Duodenal mucosa (tissue), 2 donors: ENCODE data around the gene RXYLT1.

Experiments
- H3K27ac ChIP-seq: one replicate; pipeline ENCODE4 v1.7.0; 2013; ENCODE audit warnings: low read depth, low read length
- H3K27me3 ChIP-seq, 2 donors: one replicate each; pipeline ENCODE4 v1.7.0; 2013; ENCODE audit warnings: low read length in 2 of 2, control low read depth in 1 of 2; ENCODE audit not compliant: insufficient read depth in 2 of 2, control insufficient read depth in 1 of 2
- H3K36me3 ChIP-seq, 2 donors: one replicate each; pipeline ENCODE4 v1.7.0; 2013; ENCODE audit warnings: low read length in 2 of 2, control low read depth in 1 of 2; ENCODE audit not compliant: insufficient read depth in 2 of 2, control insufficient read depth in 1 of 2
- H3K4me1 ChIP-seq, 2 donors: one replicate each; pipeline ENCODE4 v1.7.0; 2013; ENCODE audit warnings: low read length in 2 of 2, control low read depth in 1 of 2; ENCODE audit not compliant: insufficient read depth in 2 of 2, control insufficient read depth in 1 of 2
- H3K4me3 ChIP-seq, 2 donors: one replicate each; pipeline ENCODE4 v1.7.0; 2013; ENCODE audit warnings: low read length in 2 of 2, low read depth in 1 of 2
- H3K9ac ChIP-seq, 2 donors: one replicate each; pipeline ENCODE4 v1.7.0; 2013; ENCODE audit warnings: low read length in 2 of 2, low read depth in 1 of 2
- H3K9me3 ChIP-seq, 2 donors: one replicate each; pipeline ENCODE4 v1.7.0; 2013; ENCODE audit warnings: low read length in 2 of 2, control low read depth in 1 of 2; ENCODE audit not compliant: control insufficient read depth in 1 of 2

The RXYLT1 gene

DNA sequence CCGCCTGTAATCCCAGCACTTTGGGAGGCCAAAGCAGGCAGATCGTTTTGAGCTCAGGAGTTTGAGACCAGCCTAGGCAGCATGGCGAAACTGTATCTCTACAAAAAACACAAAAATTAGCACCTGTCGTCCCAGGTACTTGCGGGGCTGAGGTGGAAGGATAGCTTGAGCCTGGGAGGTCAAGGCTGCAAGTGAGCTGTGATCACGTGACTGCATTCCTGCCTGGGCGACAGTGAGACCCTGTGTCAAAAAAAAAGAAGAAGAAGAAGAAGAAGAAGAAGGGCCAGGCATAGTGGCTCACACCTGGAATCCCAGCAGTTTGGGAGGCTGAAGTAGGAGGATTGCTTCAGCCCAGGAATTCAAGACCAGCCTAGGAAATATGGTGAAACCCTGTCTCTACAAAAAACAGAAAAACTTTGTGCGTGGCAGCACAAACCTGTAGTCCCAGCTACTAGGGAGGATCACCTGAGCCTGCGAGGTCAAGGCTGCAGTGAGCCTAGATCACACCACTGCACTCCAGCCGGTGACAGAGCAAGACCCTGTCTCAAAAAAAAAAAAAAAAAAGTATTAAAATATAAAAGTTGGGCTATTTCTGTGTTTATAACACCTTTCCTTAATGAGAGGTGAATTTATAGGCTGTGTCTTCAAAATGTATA lies 15.5 kb downstream of the RXYLT1 start:
- H3K4me3 ChIP-seq: no peak overlapping the region
- no peaks in the 10 kb centered on the region for H3K9me3 ChIP-seq
- peaks cover 0 to 8% of the 10 kb centered on the region in 2 donors for H3K36me3 ChIP-seq
- no peak overlapping the region for H3K27ac ChIP-seq
- H3K27me3 ChIP-seq: no peaks in the 10 kb centered on the region
- H3K4me1 ChIP-seq: no peaks in the 10 kb centered on the region
- H3K9ac ChIP-seq: no peak overlapping the region

DNA sequence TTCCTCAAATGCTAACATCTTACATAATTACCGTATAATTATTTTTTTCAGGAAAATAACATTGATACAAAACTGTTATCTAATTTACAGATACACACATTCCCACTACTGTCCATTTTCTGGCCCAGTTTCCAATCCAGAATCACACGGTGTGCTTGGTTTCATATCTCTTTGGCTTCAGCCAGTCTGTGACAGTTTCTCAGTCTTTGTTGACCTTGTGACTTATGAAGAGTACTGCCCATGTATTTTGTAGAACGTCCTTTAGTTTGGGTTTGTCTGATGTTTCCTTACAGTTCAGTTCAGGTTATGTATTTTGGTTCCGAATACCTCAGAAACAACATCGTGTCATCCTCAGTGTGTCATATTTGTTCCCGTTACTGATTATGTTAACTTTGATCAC lies 16.2 kb downstream of the RXYLT1 start:
- no peak overlapping the region for H3K9ac ChIP-seq
- no peak overlapping the region for H3K27ac ChIP-seq
- H3K9me3 ChIP-seq: no peaks in the 10 kb centered on the region
- H3K4me1 ChIP-seq: no peaks in the 10 kb centered on the region
- no peaks in the 10 kb centered on the region for H3K36me3 ChIP-seq
- no peak overlapping the region for H3K4me3 ChIP-seq
- no peaks in the 10 kb centered on the region for H3K27me3 ChIP-seq

DNA sequence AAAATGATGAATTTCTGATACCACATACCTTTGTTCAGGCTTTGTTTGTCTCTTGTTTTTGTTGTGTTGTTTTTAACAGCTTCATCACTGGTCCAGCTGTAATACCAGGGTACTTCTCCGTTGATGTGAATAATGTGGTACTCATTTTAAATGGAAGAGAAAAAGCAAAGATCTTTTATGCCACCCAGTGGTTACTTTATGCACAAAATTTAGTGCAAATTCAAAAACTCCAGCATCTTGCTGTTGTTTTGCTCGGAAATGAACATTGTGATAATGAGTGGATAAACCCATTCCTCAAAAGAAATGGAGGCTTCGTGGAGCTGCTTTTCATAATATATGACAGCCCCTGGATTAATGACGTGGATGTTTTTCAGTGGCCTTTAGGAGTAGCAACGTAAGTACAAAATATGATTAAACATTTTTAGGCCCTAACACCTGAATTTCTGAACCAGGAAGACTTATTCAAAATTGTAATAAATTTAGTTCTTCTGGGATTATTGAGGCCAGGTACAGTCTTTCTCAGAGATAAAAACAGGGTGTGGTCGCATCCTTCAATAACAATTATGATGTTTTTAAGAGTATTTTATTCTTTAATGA lies 22.4 kb downstream of the RXYLT1 start:
- Histone ChIP-seq H3K9me3 (no peaks in the 10 kb centered on the region), H3K4me1 (peaks cover 0 to 13% of the 10 kb centered on the region in 2 donors), H3K9ac (no peak overlapping the region), H3K27me3 (no peaks in the 10 kb centered on the region), H3K4me3 (no peak overlapping the region), H3K27ac (no peak overlapping the region), H3K36me3 (peaks cover 0 to 3% of the 10 kb centered on the region in 2 donors)

DNA sequence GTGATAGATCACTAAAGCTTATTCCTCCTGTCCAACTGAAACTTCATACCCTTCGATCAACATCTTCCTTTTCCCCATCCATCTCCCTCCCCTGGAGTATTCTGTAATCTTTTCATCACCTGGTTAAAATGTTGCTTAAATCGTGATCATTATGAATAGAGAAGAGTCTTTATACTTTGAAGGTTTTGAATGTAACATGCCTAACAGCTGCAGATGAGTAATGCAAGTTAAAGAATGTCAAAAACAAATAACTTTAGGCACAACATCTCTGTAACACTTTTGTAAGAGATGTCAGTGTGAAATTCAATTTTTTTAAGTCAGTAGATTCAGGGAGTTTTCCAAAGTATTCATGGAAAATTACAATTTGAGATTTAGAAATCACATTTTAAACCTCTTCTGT lies 25.0 kb downstream of the RXYLT1 start:
- Histone ChIP-seq H3K9me3 (no peaks in the 10 kb centered on the region), H3K27me3 (no peaks in the 10 kb centered on the region), H3K9ac (no peak overlapping the region), H3K36me3 (peaks cover 3 to 5% of the 10 kb centered on the region in 2 donors), H3K4me1 (peaks cover 0 to 13% of the 10 kb centered on the region in 2 donors), H3K4me3 (no peak overlapping the region), H3K27ac (no peak overlapping the region)

DNA sequence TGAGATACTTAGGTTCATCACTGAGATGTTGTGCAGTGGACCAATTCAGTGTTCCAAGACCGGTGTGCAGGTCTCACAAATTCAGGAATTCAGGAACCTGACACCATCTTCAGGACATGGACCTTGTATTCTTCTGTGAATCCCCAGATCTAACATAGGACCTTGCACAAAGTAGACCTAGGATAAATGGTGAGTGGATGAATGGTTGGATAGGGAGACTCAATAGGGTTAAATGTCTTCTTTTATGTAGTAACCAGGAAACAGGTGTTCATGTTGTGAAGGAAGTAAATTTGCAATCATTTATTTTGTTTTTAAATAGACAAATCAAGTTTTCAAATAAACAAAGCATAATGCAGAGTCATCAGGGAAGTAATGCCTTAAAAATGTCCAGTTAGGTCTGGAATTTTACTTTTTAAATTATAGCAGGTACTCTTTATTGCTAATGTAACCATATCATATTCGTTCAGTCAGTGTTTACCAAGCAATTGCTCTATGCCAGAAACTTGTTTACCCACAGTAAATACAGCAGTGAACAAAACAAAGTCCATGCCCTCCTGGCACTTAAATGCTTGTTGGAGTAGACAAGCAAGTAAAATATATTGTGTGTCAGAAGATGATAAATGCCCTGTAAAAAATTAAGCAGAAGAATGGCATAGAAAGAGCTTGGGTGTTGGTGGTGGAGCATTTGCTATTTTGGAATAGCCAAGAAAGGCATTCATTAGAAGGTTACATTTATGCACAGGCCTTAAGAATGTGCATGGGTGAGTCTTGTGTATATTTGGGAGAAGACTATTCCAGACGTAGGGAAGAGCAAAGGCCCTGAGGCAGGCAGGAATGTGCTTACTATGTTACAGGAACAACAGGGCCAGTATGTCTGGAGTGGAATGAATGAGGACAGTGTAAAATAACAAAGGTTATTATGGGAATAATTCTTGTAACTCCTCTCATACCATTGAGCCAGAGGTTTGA lies 26.3 kb downstream of the RXYLT1 start:
- Histone ChIP-seq H3K4me1 (peaks cover 0 to 13% of the 10 kb centered on the region in 2 donors), H3K9me3 (no peaks in the 10 kb centered on the region), H3K4me3 (no peak overlapping the region), H3K27ac (no peak overlapping the region), H3K27me3 (no peaks in the 10 kb centered on the region), H3K9ac (no peak overlapping the region), H3K36me3 (peaks cover 3 to 5% of the 10 kb centered on the region in 2 donors)

DNA sequence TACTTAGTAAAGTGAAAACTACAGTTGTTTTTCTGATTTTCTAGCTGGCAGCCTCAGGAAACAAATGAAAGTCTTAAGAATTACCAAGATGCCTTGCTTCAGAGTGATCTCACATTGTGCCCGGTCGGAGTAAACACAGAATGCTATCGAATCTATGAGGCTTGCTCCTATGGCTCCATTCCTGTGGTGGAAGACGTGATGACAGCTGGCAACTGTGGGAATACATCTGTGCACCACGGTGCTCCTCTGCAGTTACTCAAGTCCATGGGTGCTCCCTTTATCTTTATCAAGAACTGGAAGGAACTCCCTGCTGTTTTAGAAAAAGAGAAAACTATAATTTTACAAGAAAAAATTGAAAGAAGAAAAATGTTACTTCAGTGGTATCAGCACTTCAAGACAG lies 28.9 kb downstream of the RXYLT1 start:
- Histone ChIP-seq H3K9ac (no peak overlapping the region), H3K36me3 (peaks cover 0 to 5% of the 10 kb centered on the region in 2 donors), H3K4me3 (no peak overlapping the region), H3K27ac (no peak overlapping the region), H3K4me1 (peaks cover 0 to 13% of the 10 kb centered on the region in 2 donors), H3K27me3 (no peaks in the 10 kb centered on the region), H3K9me3 (no peaks in the 10 kb centered on the region)

DNA sequence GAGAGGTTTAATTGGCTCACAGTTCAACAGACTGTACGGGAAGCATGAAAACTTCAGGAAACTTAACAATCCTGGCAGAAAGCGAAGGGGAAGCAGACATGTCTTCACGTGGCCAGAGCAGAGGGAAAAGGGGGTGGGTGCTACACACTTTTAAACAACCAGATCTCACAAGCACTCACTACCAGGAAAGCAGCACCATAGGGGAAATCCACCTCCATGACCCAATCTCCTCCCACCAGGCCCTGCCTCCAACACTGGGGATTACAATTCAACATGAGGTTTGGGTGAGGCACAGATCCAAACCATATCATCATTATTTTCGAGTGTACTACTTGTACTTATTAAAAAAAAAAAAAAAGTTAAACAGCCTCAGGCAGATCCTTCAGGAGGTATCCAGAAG lies 29.9 kb downstream of the RXYLT1 start:
- peaks cover 0 to 13% of the 10 kb centered on the region in 2 donors for H3K4me1 ChIP-seq
- H3K9ac ChIP-seq: no peak overlapping the region
- H3K27me3 ChIP-seq: no peaks in the 10 kb centered on the region
- no peak overlapping the region for H3K4me3 ChIP-seq
- no peak overlapping the region for H3K27ac ChIP-seq
- no peaks in the 10 kb centered on the region for H3K9me3 ChIP-seq
- H3K36me3 ChIP-seq: peaks cover 0 to 5% of the 10 kb centered on the region in 2 donors

DNA sequence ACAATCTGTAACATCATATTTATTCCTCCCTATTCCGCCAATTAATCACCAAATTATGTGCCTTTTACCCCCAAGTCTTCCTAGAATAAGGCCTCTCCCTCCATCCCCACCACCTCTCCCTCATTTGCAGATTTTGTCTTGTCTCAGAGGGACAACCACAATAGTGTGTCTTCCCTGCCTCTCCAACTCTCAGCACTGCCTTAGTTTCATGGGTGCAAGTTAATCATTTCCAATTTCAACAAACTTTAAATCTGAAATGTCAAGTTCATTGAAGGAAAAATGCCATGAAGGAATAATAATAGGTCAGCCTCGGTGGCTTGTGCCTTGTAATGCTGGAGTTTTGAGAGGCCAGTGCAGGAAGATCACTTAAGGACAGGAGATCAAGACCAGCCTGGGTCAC lies 31.6 kb downstream of the RXYLT1 start:
- Histone ChIP-seq H3K27ac (no peak overlapping the region), H3K9ac (no peak overlapping the region), H3K9me3 (no peaks in the 10 kb centered on the region), H3K36me3 (peaks cover 0 to 5% of the 10 kb centered on the region in 2 donors), H3K4me1 (peaks cover 0 to 2% of the 10 kb centered on the region in 2 donors), H3K4me3 (no peak overlapping the region), H3K27me3 (no peaks in the 10 kb centered on the region)

DNA sequence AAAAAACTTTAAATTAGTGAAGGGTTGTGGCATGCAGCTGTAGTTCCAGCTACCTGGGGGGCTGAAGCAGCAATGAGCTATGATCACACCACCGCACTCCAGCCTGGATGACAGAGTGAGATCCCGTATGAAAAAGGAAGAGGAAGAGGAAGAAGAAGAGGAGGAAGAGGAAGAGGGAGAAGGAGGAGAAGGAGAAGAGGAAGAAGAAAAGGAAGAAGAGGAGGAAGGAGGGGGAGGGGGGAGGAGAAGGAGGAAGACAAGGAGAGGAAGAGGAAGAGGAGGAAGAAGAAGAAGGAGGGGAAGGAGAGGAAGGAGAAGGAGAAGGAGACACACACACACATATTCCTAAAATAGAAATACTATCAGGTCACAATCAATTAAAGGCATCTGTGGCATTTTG lies 32.0 kb downstream of the RXYLT1 start:
- no peaks in the 10 kb centered on the region for H3K27me3 ChIP-seq
- no peak overlapping the region for H3K9ac ChIP-seq
- H3K4me1 ChIP-seq: no peaks in the 10 kb centered on the region
- no peak overlapping the region for H3K27ac ChIP-seq
- H3K4me3 ChIP-seq: no peak overlapping the region
- H3K36me3 ChIP-seq: peaks cover 0 to 5% of the 10 kb centered on the region in 2 donors
- H3K9me3 ChIP-seq: no peaks in the 10 kb centered on the region
